Breast epithelium (tissue), 4 donors: ENCODE measurements around the gene CADPS2. TPM values are rescaled to one million over a fixed set of nuclear protein-coding genes. Genes with fewer than 3 reads are reported as not detected.
"Not testable (repeated sequence)": the region's sequence is repeated elsewhere in the genome, so short reads cannot be mapped to it uniquely, and the experiment has no call there.

Experiments
- DNase-seq, 2 donors: peaks; one replicate each; pipeline ENCODE4 v3.0.0-alpha.2; 2019; ENCODE audit warnings: low spot score in 2 of 2
- H3K27ac ChIP-seq, 2 donors: fragments of 200-600 bp; sonication (generic) in 1 of 2; one replicate each; pipeline ENCODE4 v1.5.1; 2016 to 2019; ENCODE audit warnings: mild to moderate bottlenecking in 1 of 2
- H3K27me3 ChIP-seq, 2 donors: fragments of 200-600 bp; sonication (generic) in 1 of 2; one replicate each; pipeline versions ENCODE4 v1.5.1 to v1.6.0; 2017 to 2019; ENCODE audit warnings: control low read depth in 1 of 2, mild to moderate bottlenecking in 1 of 2
- H3K36me3 ChIP-seq: fragments of 200-600 bp; one replicate; pipeline ENCODE4 v1.5.1; 2019
- H3K4me1 ChIP-seq, 2 donors: fragments of 200-600 bp; sonication (generic); one replicate each; pipeline ENCODE4 v1.5.1; 2016 to 2019; ENCODE audit warnings: control low read depth in 1 of 2
- H3K4me3 ChIP-seq, 3 donors: fragments of 200-600 bp; sonication (generic); 1 replicate in 2 of 3; 2 replicates in 1 of 3; pipeline ENCODE4 v1.5.1; 2016 to 2019; ENCODE audit warnings: mild to moderate bottlenecking in 3 of 3, moderate library complexity in 2 of 3
- H3K9me3 ChIP-seq, 2 donors: fragments of 200-600 bp; sonication (generic) in 1 of 2; one replicate each; pipeline ENCODE4 v1.5.1; 2016 to 2019; ENCODE audit warnings: control low read depth in 1 of 2
- CTCF ChIP-seq, 3 donors: fragments of 450-650 bp; IDR thresholded peaks; one replicate each; pipeline ENCODE4 v1.5.1; 2016 to 2017; ENCODE audit warnings: antibody characterized with exemption in 3 of 3, mild to moderate bottlenecking in 3 of 3, moderate library complexity in 3 of 3
- POLR2A ChIP-seq: fragments of 450-650 bp; IDR thresholded peaks from one replicate; pipeline ENCODE4 v1.6.1; 2016; ENCODE audit warnings: antibody characterized with exemption, mild to moderate bottlenecking, moderate library complexity
- POLR2AphosphoS5 ChIP-seq, 3 donors: sonication (generic); formaldehyde crosslinking; IDR thresholded peaks; one replicate each; pipeline ENCODE4 v1.6.1; 2017; ENCODE audit warnings: antibody characterized with exemption in 3 of 3
- intact Hi-C: fragments of 100-400 bp; cut with DNase I; formaldehyde crosslinking; loops from one replicate; pipeline ENCODE4 v1.15.1; 2023; ENCODE audit warnings: low total_unique reads
- total RNA-seq, 3 donors: library from RNA; depleted of rRNA; stranded (reverse); fragments of >200 nt; gene quantifications; one replicate each; pipeline ENCODE4 v1.1.0, GENCODE V29; 2016

The CADPS2 gene
- total RNA-seq, 3 donors from 2014 or later: 12.3 to 67.5 (median 66.5) TPM

GRCh38 chr7:122298131-122298530 is 588.1 kb downstream of the CADPS2 start:
- H3K4me3 ChIP-seq: no peak overlapping the region
- intact Hi-C loops: no loop called here
- H3K36me3 ChIP-seq: no peaks in the 10 kb centered on the region
- TF ChIP-seq CTCF (IDR thresholded peaks at IDR 0.05) (no peak), POLR2AphosphoS5 (IDR thresholded peaks at IDR 0.05) (no peak), POLR2A (no peak)
- no peak overlapping the region for H3K27ac ChIP-seq
- peaks cover 4 to 65% of the 10 kb centered on the region in 2 donors for H3K27me3 ChIP-seq
- H3K9me3 ChIP-seq: no peaks in the 10 kb centered on the region
- no peaks in the 10 kb centered on the region for H3K4me1 ChIP-seq
- no peak for DNase-seq

DNA sequence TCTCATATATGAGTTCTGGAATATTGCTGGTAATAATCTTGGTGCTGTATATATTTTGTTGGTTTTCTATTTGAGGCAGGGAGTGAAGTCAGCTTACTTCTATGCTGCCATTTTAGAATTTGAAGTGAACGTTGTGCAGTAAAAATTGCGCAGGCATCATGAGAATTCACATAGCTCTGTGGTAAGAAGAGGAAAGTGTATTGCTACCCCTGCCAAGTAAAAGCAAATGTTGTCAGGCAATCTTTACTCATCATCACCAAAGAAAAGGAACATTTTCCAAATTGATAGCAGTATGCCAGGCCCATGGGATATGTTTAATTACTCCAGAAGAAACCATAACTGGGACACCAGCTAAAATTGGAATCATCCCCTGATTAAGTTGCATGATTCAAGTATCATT is 595.1 kb downstream of the CADPS2 start:
- intact Hi-C loops: no loop called here
- Histone ChIP-seq H3K27me3 (peaks cover 0 to 15% of the 10 kb centered on the region in 2 donors), H3K9me3 (peaks cover 5 to 26% of the 10 kb centered on the region in 2 donors), H3K4me3 (no peak overlapping the region), H3K4me1 (no peaks in the 10 kb centered on the region), H3K36me3 (no peaks in the 10 kb centered on the region), H3K27ac (no peak overlapping the region)
- TF ChIP-seq CTCF (IDR thresholded peaks at IDR 0.05) (no peak), POLR2AphosphoS5 (IDR thresholded peaks at IDR 0.05) (no peak), POLR2A (no peak)
- DNase-seq: no peak

DNA sequence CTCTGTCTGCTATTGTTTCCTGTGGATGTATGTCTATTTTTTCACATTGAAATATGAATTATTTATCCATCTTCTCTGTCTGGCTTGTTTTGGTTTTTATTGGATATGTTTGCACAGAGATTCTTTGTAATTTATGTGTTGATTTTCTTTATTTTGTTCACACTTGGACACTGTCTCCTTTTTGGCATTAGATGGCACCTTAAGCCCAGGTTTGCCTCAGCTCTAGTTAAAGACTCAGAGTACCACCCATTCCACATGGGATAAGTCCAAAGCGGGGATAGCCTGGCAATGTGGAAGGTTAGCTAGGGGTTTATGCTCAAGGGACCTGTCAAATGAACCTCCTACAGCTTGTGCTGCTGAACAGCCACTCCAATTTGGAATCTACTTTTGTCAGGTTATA is 595.8 kb downstream of the CADPS2 start:
- Histone ChIP-seq H3K27ac (no peak overlapping the region), H3K4me1 (no peaks in the 10 kb centered on the region), H3K4me3 (no peak overlapping the region), H3K9me3 (peaks cover 5 to 26% of the 10 kb centered on the region in 2 donors), H3K36me3 (no peaks in the 10 kb centered on the region), H3K27me3 (peaks cover 0 to 14% of the 10 kb centered on the region in 2 donors)
- intact Hi-C loops: no loop called here
- no peak for TF ChIP-seq POLR2A
- TF ChIP-seq CTCF (IDR thresholded peaks at IDR 0.05): no peak
- TF ChIP-seq POLR2AphosphoS5 (IDR thresholded peaks at IDR 0.05): no peak
- no peak for DNase-seq

DNA sequence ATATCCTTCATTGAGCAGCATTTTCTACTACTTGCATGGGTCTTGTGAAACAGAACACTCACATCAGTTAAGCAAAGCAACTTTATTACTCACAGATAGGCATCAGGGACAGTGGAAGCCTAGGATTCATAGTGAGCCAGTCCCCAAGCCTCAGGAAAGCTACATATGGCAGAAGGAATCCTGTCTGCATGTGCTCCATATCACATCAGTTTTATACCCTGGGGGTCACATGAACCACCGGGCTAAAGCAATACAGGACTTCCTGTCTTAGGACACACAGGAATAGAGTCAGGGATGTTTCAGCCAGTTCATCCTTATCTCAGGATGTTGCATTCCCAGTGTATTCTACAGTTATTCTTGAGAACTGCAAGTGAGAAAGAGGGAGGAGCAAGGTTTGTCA is 596.8 kb downstream of the CADPS2 start:
- no peak overlapping the region for H3K4me3 ChIP-seq
- TF ChIP-seq POLR2AphosphoS5 (IDR thresholded peaks at IDR 0.05) (no peak), POLR2A (no peak), CTCF (IDR thresholded peaks at IDR 0.05) (no peak)
- intact Hi-C loops: no loop called here
- H3K9me3 ChIP-seq: peaks cover 5 to 26% of the 10 kb centered on the region in 2 donors
- H3K27me3 ChIP-seq: peaks cover 0 to 8% of the 10 kb centered on the region in 2 donors
- no peaks in the 10 kb centered on the region for H3K36me3 ChIP-seq
- DNase-seq: no peak
- H3K4me1 ChIP-seq: no peaks in the 10 kb centered on the region
- H3K27ac ChIP-seq: no peak overlapping the region

DNA sequence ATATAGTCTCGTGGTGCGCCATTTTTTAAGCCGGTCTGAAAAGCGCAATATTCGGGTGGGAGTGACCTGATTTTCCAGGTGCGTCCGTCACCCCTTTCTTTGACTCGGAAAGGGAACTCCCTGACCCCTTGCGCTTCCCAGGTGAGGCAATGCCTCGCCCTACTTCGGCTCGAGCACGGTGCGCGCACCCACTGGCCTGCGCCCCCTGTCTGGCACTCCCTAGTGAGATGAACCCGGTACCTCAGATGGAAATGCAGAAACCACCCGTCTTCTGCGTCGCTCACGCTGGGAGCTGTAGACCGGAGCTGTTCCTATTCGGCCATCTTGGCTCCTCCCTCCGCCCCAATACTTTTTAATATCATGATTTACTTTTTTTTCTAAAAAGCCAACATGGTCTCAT is 601.7 kb downstream of the CADPS2 start:
- H3K27ac ChIP-seq, H3K4me1 ChIP-seq, H3K36me3 ChIP-seq, H3K27me3 ChIP-seq, intact Hi-C loops, H3K4me3 ChIP-seq, DNase-seq, H3K9me3 ChIP-seq: not testable (repeated sequence)

- intact Hi-C loops: no loop called here
- no peak for TF ChIP-seq CTCF (IDR thresholded peaks at IDR 0.05)
- TF ChIP-seq POLR2AphosphoS5 (IDR thresholded peaks at IDR 0.05): no peak
- TF ChIP-seq POLR2A: no peak
- no peak overlapping the region for H3K4me3 ChIP-seq
- no peaks in the 10 kb centered on the region for H3K27me3 ChIP-seq
- no peaks in the 10 kb centered on the region for H3K9me3 ChIP-seq
- no peaks in the 10 kb centered on the region for H3K4me1 ChIP-seq
- no peak overlapping the region for H3K27ac ChIP-seq
- DNase-seq: no peak
- no peaks in the 10 kb centered on the region for H3K36me3 ChIP-seq
Observed at GRCh38 chr7:122273117-122273516, 613.1 kb downstream of the CADPS2 start.
